Kidney epithelial cell (primary cell): ENCODE data around the gene PIK3R1. TPM values are rescaled to one million over a fixed set of nuclear protein-coding genes. Genes with fewer than 3 reads are reported as not detected.

ENCODE experiments used
- DNase-seq: peaks from one replicate; pipeline ENCODE4 v3.0.0-alpha.2; 2010; ENCODE audit warnings: low read depth
- H3K27me3 ChIP-seq: 2 replicates; pipeline ENCODE4 v1.6.0; 2011; ENCODE audit warnings: low read length; ENCODE audit not compliant: control insufficient read depth, insufficient read depth
- H3K36me3 ChIP-seq: 2 replicates; pipeline ENCODE4 v1.5.1; 2011; ENCODE audit warnings: low read length; ENCODE audit not compliant: control insufficient read depth, insufficient read depth
- H3K4me3 ChIP-seq: 2 replicates; pipeline ENCODE4 v1.5.1; 2011; ENCODE audit warnings: low read depth, mild to moderate bottlenecking, control low read depth, low read length
- total RNA-seq: library from RNA; depleted of rRNA; stranded (reverse); fragments of >200 nt; gene quantifications from 2 replicates; pipeline ENCODE4 v1.2.3, GENCODE V29; 2015
- TF ChIP-seq, protein P1 (sequence below): IDR thresholded peaks from 2 replicates; pipeline ENCODE4 v1.5.1; 2011; ENCODE audit warnings: mild to moderate bottlenecking, moderate library complexity, low read length, control low read depth, inconsistent platforms; ENCODE audit not compliant: insufficient read depth, poor library complexity, severe bottlenecking

PIK3R1 gene
- total RNA-seq, 1 donor from 2014 or later: 21.1 TPM

DNA sequence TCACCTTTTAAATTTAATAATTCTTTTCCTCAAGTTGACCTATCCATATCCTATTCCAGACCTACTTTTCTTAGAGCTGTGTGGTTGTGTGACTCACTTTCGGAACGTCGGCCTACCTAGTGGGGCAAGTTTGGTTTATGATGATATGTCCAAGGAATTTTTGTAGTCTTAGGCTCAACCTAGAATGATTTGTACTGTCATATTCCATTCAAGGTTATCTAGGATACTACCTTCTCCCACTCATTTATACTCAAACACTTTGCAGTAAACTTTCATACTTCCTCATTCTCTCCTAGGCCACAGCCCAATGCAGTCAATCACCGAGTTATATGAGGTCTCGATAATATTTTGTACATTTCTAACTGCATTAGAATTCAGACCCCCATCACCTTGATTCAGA is 61.9 kb downstream of the PIK3R1 start:
- peaks cover 3% of the 10 kb centered on the region for H3K36me3 ChIP-seq
- no peak overlapping the region for H3K4me3 ChIP-seq
- DNase-seq: peak; percentile 38
- H3K27me3 ChIP-seq: no peaks in the 10 kb centered on the region
- TF ChIP-seq, protein P1, sequence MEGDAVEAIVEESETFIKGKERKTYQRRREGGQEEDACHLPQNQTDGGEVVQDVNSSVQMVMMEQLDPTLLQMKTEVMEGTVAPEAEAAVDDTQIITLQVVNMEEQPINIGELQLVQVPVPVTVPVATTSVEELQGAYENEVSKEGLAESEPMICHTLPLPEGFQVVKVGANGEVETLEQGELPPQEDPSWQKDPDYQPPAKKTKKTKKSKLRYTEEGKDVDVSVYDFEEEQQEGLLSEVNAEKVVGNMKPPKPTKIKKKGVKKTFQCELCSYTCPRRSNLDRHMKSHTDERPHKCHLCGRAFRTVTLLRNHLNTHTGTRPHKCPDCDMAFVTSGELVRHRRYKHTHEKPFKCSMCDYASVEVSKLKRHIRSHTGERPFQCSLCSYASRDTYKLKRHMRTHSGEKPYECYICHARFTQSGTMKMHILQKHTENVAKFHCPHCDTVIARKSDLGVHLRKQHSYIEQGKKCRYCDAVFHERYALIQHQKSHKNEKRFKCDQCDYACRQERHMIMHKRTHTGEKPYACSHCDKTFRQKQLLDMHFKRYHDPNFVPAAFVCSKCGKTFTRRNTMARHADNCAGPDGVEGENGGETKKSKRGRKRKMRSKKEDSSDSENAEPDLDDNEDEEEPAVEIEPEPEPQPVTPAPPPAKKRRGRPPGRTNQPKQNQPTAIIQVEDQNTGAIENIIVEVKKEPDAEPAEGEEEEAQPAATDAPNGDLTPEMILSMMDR: no peak

DNA sequence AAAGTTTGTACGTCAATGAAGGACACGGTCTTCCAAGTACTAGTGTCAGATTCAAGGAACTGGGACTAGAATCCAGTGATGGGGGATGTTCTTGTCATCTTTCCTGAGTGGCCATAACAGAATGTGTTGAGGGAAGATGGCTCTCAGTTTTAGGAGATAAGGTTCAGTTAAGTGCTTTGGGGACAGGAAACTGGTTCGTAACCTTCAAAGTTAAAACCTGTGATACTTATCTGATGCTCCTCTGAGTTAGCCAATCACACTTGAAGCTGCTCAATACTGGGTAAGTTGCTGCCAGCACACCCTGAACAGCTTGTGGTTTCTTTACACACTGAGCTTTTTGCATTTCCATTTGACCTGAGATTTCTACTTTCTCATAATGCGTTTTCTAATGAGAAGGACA is 64.4 kb downstream of the PIK3R1 start:
- TF ChIP-seq, protein P1: no peak
- H3K36me3 ChIP-seq: no peaks in the 10 kb centered on the region

DNA sequence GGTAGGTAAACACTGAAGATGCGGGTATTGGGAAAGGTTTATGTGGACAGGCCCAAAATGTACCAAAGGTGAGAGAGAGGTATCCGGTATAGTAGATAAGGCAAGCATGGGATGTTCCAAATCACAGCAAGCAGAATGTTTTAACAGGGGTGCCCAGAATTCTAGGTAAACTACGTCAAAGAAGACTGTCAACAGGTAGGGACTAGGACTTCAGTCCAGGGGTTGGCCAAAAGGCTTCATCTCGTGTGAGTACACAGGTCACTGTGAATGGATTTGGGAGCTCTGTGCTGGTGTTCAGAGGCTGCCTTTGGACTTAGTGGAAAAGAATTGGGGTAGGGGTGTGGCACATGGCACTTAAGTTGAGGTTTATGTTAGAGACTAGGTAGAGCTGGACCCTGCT is 66.4 kb downstream of the PIK3R1 start:
- H3K4me3 ChIP-seq: no peak overlapping the region
- no peaks in the 10 kb centered on the region for H3K36me3 ChIP-seq
- TF ChIP-seq, protein P1: no peak
- DNase-seq: no peak
- H3K27me3 ChIP-seq: no peaks in the 10 kb centered on the region

More for the DNA sequence above, 64.4 kb downstream of the PIK3R1 start:
- Histone ChIP-seq H3K4me3 (no peak overlapping the region), H3K27me3 (no peaks in the 10 kb centered on the region)
- DNase-seq: no peak

DNA sequence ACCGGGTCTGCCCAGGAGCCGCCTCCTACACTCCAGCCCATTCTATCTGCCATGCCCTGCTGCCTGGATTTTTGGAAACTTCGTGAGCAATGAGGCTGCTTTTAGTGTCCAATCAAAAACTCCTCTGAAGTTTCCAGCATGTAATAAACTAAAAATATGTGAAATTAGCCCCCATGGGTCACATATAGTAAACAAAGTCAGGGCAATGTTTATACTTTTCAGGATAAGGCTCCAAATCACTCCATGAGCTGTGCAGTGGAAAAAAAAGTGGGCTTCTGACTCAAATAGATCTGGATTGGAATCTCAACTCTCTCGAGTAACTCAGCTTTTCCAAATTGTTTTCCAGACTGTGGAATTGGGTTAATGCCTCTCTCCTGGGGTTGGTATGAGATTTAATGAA is 68.2 kb downstream of the PIK3R1 start:
- Histone ChIP-seq H3K27me3 (no peaks in the 10 kb centered on the region), H3K4me3 (no peak overlapping the region), H3K36me3 (no peaks in the 10 kb centered on the region)
- TF ChIP-seq, protein P1: no peak
- no peak for DNase-seq

DNA sequence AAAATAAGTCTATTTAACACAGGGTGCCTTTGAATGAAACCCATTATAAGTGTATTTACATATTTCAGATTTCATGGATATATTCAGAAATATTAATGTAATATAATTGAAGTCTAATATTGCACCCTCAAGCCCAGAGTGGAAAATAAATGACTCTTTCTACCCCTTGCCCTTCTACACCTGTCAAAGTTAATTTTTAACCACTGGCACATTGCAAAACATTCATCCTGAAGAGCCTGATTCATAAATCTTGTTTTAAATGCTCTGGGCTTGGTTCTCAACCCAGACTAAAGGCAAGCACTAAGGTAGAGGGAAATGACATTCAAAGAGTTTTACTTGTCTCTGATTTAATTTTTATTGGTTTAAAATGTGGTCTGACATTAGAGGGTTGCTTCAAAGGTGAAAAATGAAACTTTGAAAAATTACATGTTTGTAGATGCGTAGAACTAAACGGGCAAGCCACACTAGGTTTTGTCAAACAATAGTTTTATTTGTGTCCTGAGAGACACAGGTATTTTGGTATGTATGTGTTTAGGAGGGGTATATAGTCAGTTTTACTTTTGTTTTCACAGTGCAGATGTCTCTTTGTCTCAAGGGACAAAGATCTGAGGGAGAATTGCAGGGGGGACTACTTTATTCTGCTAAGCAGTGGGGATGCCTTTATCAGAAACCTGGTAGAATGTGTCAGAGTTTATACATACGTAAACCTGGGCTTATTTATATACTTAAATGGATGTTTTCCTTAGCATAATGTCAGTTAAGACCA is 69.7 kb downstream of the PIK3R1 start:
- Histone ChIP-seq H3K36me3 (no peaks in the 10 kb centered on the region), H3K4me3 (no peak overlapping the region), H3K27me3 (no peaks in the 10 kb centered on the region)
- DNase-seq: no peak
- TF ChIP-seq, protein P1: no peak
